GM19397 (cell line): Measurements from ENCODE around the gene SLC5A6.

ENCODE experiments used
- ATAC-seq: cut with Tn5 transposase; IDR thresholded peaks from one replicate; pipeline ENCODE4 v1.9.1; 2021; ENCODE audit warnings: mild to moderate bottlenecking, moderate library complexity; ENCODE audit not compliant: unreplicated experiment

Gene SLC5A6

DNA sequence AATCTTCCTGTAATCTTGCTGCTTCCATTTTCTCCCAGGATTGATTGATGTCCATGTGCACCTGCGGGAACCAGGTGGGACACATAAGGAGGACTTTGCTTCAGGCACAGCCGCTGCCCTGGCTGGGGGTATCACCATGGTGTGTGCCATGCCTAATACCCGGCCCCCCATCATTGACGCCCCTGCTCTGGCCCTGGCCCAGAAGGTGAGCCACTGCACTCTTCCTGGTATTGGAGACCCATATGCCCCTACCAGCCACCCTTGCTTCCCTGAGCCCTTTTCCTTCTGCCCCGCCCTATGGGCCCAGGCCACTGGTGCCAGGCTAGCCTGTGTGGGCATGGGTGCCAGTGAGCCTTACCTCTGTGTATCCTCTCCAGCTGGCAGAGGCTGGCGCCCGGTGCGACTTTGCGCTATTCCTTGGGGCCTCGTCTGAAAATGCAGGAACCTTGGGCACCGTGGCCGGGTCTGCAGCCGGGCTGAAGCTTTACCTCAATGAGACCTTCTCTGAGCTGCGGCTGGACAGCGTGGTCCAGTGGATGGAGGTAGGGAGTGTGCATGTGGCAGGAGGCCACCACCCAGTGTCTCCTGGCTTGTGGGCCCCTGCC is 25.4 kb upstream of the SLC5A6 start:
- ATAC-seq = no peak

DNA sequence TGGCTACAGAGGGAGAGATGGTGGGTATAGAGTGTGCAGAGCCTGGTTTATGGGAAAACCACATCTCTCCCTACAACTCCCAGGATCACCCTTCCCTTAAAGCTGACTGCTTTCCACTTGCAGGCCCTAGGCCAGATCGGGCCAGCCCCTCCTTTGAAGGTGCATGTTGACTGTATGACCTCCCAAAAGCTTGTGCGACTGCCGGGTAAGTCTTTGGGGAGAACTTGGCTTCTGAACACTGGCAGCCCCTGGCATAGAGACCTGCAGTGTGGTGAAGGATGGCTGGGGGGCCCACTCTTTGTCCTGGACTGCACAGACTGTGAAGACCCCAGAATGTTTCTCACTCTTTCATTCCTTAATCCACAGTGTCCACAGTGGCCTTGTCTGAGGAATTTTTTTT is 24.6 kb upstream of the SLC5A6 start:
- no peak for ATAC-seq

DNA sequence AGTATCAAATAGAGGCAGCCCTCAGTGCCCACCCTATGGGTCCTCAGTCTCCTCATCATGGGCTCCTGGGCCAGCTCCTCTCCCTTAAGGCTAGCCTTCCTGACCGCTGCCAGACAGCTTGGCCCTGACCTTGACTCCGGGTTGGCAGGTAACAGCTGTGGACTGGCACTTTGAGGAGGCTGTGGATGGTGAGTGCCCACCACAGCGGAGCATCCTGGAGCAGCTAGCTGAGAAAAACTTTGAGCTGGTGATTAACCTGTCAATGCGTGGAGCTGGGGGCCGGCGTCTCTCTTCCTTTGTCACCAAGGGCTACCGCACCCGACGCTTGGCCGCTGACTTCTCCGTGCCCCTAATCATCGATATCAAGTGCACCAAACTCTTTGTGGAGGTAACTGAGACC is 24.1 kb upstream of the SLC5A6 start:
- ATAC-seq = no peak

GRCh38 chr2:27233341-27233740 is 21.3 kb upstream of the SLC5A6 start:
- ATAC-seq = no peak

GRCh38 chr2:27231921-27232320 is 19.9 kb upstream of the SLC5A6 start:
- no peak for ATAC-seq

GRCh38 chr2:27227501-27227900 is 15.4 kb upstream of the SLC5A6 start:
- no peak for ATAC-seq

DNA sequence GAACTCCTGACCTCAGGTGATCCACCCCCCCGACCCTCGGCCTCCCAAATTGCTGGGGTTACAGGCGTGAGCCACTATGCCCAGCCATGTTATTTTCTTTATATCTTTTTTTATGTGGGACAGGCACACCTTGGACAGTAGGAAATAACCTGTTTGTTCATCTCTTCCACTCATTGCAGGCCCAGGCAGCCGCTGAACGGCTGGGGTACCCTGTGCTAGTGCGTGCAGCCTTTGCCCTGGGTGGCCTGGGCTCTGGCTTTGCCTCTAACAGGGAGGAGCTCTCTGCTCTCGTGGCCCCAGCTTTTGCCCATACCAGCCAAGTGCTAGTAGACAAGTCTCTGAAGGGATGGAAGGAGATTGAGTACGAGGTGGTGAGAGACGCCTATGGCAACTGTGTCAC is 13.5 kb upstream of the SLC5A6 start:
- no peak for ATAC-seq

GRCh38 chr2:27223416-27223815 is 11.3 kb upstream of the SLC5A6 start:
- ATAC-seq = no peak

DNA sequence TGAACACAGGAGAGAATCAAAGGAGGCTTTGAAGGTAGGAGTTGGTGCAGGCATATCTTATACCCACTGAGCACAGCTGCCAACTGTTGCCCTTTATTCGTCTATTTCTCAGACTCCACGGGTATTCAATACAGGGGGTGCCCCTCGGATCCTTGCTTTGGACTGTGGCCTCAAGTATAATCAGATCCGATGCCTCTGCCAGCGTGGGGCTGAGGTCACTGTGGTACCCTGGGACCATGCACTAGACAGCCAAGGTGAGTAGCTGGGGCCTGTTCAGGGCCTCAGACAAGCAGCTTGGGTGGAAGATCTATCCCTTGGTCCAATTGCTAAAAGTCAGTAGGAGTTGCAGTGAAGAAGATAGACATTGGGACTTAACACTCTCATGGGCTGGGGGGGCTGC is 10.3 kb upstream of the SLC5A6 start:
- no peak for ATAC-seq

GRCh38 chr2:27221166-27221565 is 9.1 kb upstream of the SLC5A6 start:
- no peak for ATAC-seq

DNA sequence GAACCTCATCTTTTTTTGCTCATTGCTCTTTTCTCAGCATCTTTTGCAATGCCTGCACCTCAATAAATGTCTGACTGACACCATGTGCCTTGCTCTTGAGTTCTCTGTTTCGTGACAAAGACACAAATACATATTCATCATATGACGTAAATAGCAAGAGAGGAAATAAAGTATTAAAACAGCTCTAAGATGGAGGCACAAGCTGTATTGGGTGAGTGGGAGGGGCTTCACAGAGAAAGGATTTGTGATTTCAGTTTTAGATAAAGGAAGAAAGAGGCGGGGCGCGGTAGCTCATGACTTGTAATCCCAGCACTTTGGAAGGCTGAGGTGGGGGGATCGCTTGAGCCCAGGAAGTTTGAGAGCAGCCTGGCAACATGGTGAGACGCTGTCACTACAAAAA is 8.0 kb upstream of the SLC5A6 start:
- ATAC-seq = no peak

DNA sequence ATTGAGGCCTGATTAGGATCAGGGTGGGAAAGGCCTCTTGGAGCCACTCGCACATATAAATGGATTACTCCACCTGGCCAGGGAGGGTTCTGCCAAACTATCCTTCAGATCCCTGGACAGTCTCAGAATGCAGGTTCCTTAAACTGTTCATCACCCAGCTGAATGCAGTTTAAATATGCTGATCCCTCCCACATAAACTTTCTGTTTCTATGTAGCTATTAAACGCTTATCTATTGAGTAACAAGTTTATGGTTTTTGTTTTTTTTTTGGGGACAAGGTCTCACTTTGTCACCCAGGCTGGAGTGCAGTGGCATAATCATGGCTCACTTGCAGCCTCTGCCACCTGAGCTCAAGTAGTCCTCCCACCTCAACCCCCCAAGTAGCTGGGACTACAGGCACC is 7.0 kb upstream of the SLC5A6 start:
- no peak for ATAC-seq

DNA sequence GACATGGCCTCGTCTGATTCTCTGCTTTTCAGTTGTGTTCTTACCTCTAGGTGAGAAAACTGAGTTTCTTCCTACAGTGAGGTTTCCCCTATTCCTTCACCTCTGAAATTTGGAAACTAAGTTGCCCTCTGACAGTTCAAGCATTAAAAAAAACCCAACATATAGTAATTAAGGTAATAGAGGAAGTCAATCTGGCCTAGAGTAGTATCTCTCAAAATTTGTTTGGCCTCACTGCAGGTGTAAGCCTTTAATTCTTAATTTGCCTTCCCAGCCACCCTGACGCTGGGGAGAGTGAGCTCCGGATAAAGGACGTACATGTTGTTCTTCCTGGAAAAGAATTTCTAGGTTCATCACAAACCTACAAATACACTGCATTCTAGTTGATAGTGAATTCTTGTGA is 6.5 kb upstream of the SLC5A6 start:
- ATAC-seq = no peak

- peak; percentile 77 for ATAC-seq
These were observed 5.4 kb upstream of the SLC5A6 start, which contains the start of gene CAD for GRCh38 chr2:27217173-27218121. TSS of gene CAD (plus strand) at chr2:27217369. CDS start at chr2:27217552, 183 bp downstream.

- ATAC-seq = no peak
These were observed 4.5 kb upstream of the SLC5A6 start for GRCh38 chr2:27216416-27217137.

- no peak for ATAC-seq
These were observed 2.9 kb upstream of the SLC5A6 start for GRCh38 chr2:27214941-27215340.

DNA sequence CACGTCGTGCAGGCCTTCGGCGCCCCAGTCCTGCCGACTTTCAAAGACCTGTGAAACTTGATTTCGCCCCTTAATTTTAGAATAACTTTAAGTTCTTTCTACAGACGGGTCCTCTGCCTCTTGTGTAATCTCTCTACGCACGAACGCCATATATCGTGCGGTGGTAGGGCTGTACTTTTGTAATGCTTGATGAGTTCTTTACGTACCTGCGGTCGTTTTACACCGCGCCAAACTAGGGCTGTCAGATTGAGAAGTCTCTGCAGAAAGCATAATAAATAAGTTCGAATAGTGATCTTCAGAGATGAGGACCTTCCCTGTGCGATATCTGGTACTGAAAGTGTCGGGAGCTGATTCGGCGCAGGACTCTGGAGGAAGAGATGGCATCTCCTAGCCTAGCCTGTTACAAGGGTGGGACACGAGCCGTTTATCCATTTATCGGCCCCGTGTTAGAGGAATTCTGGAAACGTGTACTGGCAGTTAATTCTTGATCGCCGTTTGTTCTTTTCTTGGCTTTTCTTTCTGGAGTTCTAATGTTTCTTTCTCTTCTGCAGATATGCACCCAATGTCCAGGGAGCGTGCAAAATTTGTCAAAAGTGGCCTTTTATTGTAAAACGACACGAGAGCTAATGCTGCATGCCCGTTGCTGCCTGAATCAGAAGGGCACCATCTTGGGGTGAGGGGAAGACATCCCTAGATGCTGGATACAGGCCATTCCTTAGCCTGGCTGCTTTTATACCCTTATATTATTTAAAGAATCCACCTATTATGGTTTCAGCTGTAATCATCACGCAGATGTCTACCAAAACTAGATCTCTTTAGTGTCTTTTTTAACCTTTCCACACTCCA is 781 bp upstream of the SLC5A6 start:
- peak; percentile 2 for ATAC-seq

DNA sequence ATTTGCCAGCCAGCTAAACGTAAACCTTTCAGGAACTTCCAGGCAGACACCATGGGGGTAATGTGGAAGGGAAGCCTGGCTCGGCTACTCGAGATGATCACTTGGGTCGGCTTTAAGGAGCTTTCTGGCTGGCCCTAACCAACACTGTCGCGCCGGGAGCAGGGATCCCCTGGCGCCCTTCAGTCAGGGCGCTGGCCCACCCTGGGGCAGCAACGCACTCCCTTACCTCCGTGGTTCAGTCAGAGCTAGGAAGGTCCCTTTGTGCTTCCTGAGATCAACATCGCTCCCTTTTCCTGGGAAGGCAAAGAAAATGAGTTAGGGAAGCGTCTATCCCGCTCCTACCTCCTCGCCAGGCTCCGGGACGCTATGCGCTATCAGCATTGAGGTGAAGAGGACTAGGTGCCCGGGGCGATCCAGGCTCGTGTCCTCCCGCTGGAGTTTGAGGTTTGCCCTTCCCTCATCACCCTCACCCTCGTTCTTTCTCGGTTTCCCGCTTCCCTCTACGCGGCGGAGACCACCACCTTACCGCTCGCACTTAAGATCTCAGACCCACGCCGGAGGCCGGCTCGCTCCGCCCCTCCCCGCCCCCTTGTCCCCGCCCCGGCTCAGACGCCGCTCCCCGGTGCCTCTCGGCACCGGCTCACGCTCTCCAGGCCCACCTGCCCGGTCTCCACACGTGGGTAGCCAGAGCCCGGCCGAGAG is 676 bp downstream of the SLC5A6 start:
- ATAC-seq = no peak

GRCh38 chr2:27209621-27210401 is 2.3 kb downstream of the SLC5A6 start:
- no peak for ATAC-seq
